ENCODE data around the gene ALCAM. TPM values are rescaled to one million over a fixed set of nuclear protein-coding genes. Genes with fewer than 3 reads are reported as not detected.

Gene ALCAM
- total RNA-seq, 2 experiments from 2014 or later = 47.7 to 51.3 TPM

GRCh38 chr3:105580296-105580965 lies 213.7 kb downstream of the ALCAM start:
- intact Hi-C loops (cut with micrococcal nuclease; ENCODE audit: unreplicated experiment) = no loop called here
- no TSS peak for BruUV-seq (replicated peaks)
- H3K4me3 ChIP-seq (ENCODE audit: low read depth, low read length, poor library complexity, severe bottlenecking) = no peak overlapping the region
- ChIA-PET CTCF (ENCODE audit: unreplicated experiment) (no interaction called here), POLR2A (no interaction called here)
- DNase-seq (ENCODE audit: low spot score) = no peak
- no peak overlapping the region for H3K4me2 ChIP-seq (ENCODE audit: low read length)
- no peaks in the 10 kb centered on the region for H3K4me1 ChIP-seq (ENCODE audit: insufficient read depth, low read length, poor library complexity, severe bottlenecking)
- H4K20me1 ChIP-seq (ENCODE audit: insufficient read depth, low read length) = no peaks in the 10 kb centered on the region
- H3K79me2 ChIP-seq (ENCODE audit: insufficient read depth, low read depth, low read length) = no peaks in the 10 kb centered on the region
- H3K9me2 ChIP-seq (ENCODE audit: insufficient read depth, low read length) = no peaks in the 10 kb centered on the region
- no peaks in the 10 kb centered on the region for H3K36me3 ChIP-seq (ENCODE audit: insufficient read depth, low read length)
- no peaks in the 10 kb centered on the region for H3K9me3 ChIP-seq (ENCODE audit: low read length)
- H3K27ac ChIP-seq (ENCODE audit: low read depth, low read length, poor library complexity, severe bottlenecking) = no peak overlapping the region
- no peak overlapping the region for H2AFZ ChIP-seq (ENCODE audit: low read length)
- no peak for TF ChIP-seq EZH2phosphoT487 (IDR thresholded peaks at IDR 0.05; ENCODE audit: borderline replicate concordance, low read depth, low read length)
- TF ChIP-seq, protein P1, sequence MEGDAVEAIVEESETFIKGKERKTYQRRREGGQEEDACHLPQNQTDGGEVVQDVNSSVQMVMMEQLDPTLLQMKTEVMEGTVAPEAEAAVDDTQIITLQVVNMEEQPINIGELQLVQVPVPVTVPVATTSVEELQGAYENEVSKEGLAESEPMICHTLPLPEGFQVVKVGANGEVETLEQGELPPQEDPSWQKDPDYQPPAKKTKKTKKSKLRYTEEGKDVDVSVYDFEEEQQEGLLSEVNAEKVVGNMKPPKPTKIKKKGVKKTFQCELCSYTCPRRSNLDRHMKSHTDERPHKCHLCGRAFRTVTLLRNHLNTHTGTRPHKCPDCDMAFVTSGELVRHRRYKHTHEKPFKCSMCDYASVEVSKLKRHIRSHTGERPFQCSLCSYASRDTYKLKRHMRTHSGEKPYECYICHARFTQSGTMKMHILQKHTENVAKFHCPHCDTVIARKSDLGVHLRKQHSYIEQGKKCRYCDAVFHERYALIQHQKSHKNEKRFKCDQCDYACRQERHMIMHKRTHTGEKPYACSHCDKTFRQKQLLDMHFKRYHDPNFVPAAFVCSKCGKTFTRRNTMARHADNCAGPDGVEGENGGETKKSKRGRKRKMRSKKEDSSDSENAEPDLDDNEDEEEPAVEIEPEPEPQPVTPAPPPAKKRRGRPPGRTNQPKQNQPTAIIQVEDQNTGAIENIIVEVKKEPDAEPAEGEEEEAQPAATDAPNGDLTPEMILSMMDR (conservative IDR thresholded peaks at IDR 0.05; ENCODE audit: low read length) = no peak

DNA sequence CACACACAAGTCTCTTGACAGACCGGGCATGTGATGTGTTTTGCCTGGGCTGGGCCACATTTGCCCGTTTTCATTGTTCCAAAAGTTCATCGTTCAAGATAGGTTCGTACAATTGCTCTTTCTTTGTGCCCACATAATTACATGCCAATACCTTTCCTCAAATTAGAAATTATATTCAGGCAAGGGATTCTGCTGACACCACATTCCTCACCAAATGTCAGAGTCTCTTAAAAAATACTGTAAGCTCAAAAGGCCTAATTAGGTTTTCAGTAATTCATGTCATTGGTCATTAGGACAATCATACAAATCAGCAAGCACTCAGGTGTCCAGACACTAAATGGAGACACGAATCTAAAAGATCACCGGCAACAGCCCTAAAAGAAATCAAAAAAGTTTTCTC lies 215.3 kb downstream of the ALCAM start:
- Histone ChIP-seq H3K9me3 (ENCODE audit: low read length) (no peaks in the 10 kb centered on the region), H4K20me1 (ENCODE audit: insufficient read depth, low read length) (no peaks in the 10 kb centered on the region), H2AFZ (ENCODE audit: low read length) (no peak overlapping the region), H3K4me3 (ENCODE audit: low read depth, low read length, poor library complexity, severe bottlenecking) (no peak overlapping the region), H3K4me2 (ENCODE audit: low read length) (no peak overlapping the region), H3K79me2 (ENCODE audit: insufficient read depth, low read depth, low read length) (no peaks in the 10 kb centered on the region), H3K4me1 (ENCODE audit: insufficient read depth, low read length, poor library complexity, severe bottlenecking) (no peaks in the 10 kb centered on the region), H3K27ac (ENCODE audit: low read depth, low read length, poor library complexity, severe bottlenecking) (no peak overlapping the region), H3K9me2 (ENCODE audit: insufficient read depth, low read length) (no peaks in the 10 kb centered on the region), H3K36me3 (ENCODE audit: insufficient read depth, low read length) (no peaks in the 10 kb centered on the region)
- DNase-seq (ENCODE audit: low spot score) = no peak
- TF ChIP-seq, protein P1 (conservative IDR thresholded peaks at IDR 0.05; ENCODE audit: low read length) = no peak
- TF ChIP-seq EZH2phosphoT487 (IDR thresholded peaks at IDR 0.05; ENCODE audit: borderline replicate concordance, low read depth, low read length) = no peak
- ChIA-PET POLR2A (interaction anchor here (0.7 kb wide), 1 partner anchor 1308 kb away, joined by 3 read pairs; no protein-coding TSS in a partner anchor), CTCF (ENCODE audit: unreplicated experiment) (interaction anchor here (0.5 kb wide), 1 partner anchor 291 kb away, joined by 3 read pairs; no protein-coding TSS in a partner anchor)
- intact Hi-C loops (cut with micrococcal nuclease; ENCODE audit: unreplicated experiment) = no loop called here
- no TSS peak for BruUV-seq (replicated peaks)

GRCh38 chr3:105584003-105584790 lies 217.5 kb downstream of the ALCAM start:
- H4K20me1 ChIP-seq (ENCODE audit: insufficient read depth, low read length) = no peaks in the 10 kb centered on the region
- ChIA-PET POLR2A (no interaction called here), CTCF (ENCODE audit: unreplicated experiment) (no interaction called here)
- no peaks in the 10 kb centered on the region for H3K79me2 ChIP-seq (ENCODE audit: insufficient read depth, low read depth, low read length)
- intact Hi-C loops (cut with micrococcal nuclease; ENCODE audit: unreplicated experiment) = no loop called here
- no TSS peak for BruUV-seq (replicated peaks)
- H3K36me3 ChIP-seq (ENCODE audit: insufficient read depth, low read length) = no peaks in the 10 kb centered on the region
- no peak overlapping the region for H3K4me3 ChIP-seq (ENCODE audit: low read depth, low read length, poor library complexity, severe bottlenecking)
- TF ChIP-seq EZH2phosphoT487 (IDR thresholded peaks at IDR 0.05; ENCODE audit: borderline replicate concordance, low read depth, low read length) = no peak
- TF ChIP-seq, protein P1 (conservative IDR thresholded peaks at IDR 0.05; ENCODE audit: low read length) = no peak
- no peak for DNase-seq (ENCODE audit: low spot score)
- H3K9me3 ChIP-seq (ENCODE audit: low read length) = no peaks in the 10 kb centered on the region
- H3K4me1 ChIP-seq (ENCODE audit: insufficient read depth, low read length, poor library complexity, severe bottlenecking) = no peaks in the 10 kb centered on the region
- H2AFZ ChIP-seq (ENCODE audit: low read length) = no peak overlapping the region
- H3K4me2 ChIP-seq (ENCODE audit: low read length) = no peak overlapping the region
- no peaks in the 10 kb centered on the region for H3K9me2 ChIP-seq (ENCODE audit: insufficient read depth, low read length)
- no peak overlapping the region for H3K27ac ChIP-seq (ENCODE audit: low read depth, low read length, poor library complexity, severe bottlenecking)

Data from OCI-LY7 (cell line).